Keratinocyte (primary cell): ENCODE results near the gene APLP2.

ENCODE experiments used
- EZH2 ChIP-seq: IDR thresholded peaks from one replicate; pipeline ENCODE4 v1.6.1; 2012; ENCODE audit warnings: inconsistent platforms, mild to moderate bottlenecking, low read length, moderate library complexity
- TF ChIP-seq, protein P1 (sequence below), 3 experiments: IDR thresholded peaks in 1 of 3; conservative IDR thresholded peaks in 1 of 3; optimal IDR thresholded peaks in 1 of 3; 2 replicates in 2 of 3; 3 replicates in 1 of 3; pipeline versions ENCODE3 to v1.5.1; 2011; ENCODE audit warnings: low read length in 3 of 3, mild to moderate bottlenecking in 3 of 3, moderate library complexity in 2 of 3, control low read depth in 1 of 3, inconsistent platforms in 1 of 3; ENCODE audit not compliant: insufficient read depth in 2 of 3; ENCODE audit errors: extremely low read depth in 1 of 3

DNA sequence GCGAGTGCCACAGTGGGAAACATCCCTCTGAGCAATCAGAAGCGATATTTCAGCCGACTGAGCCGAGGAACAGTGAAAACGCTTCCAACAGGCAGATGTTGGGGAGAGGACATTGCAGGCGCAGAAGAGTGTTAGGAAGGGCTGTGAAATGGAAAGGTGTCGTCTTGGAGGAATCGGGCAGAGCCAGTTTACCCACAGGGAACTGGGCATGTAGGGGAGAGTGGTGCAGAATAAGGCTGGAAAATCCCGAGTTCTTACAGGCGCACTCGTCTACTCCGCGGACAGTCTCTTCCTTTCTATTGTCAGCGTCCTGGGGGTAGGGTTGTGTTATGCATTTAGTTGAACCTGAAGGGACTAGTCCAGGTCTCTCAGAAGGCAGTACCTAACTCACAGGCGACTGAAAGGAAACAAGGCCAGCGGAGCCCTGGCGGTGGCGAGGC is 1.1 kb upstream of the APLP2 start:
- no peak for TF ChIP-seq EZH2
- TF ChIP-seq, protein P1, sequence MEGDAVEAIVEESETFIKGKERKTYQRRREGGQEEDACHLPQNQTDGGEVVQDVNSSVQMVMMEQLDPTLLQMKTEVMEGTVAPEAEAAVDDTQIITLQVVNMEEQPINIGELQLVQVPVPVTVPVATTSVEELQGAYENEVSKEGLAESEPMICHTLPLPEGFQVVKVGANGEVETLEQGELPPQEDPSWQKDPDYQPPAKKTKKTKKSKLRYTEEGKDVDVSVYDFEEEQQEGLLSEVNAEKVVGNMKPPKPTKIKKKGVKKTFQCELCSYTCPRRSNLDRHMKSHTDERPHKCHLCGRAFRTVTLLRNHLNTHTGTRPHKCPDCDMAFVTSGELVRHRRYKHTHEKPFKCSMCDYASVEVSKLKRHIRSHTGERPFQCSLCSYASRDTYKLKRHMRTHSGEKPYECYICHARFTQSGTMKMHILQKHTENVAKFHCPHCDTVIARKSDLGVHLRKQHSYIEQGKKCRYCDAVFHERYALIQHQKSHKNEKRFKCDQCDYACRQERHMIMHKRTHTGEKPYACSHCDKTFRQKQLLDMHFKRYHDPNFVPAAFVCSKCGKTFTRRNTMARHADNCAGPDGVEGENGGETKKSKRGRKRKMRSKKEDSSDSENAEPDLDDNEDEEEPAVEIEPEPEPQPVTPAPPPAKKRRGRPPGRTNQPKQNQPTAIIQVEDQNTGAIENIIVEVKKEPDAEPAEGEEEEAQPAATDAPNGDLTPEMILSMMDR (optimal IDR thresholded peaks at IDR 0.05 in 1 of 3, IDR thresholded peaks at IDR 0.05 in 1 of 3, conservative IDR thresholded peaks at IDR 0.05 in 1 of 3; ENCODE audit: extremely low read depth in 1 of 3, insufficient read depth in 2 of 3, low read length in 3 of 3), result no peak
